GM21576 (cell line): ENCODE measurements around the gene GRIN2C.

ENCODE experiments used
- ATAC-seq: cut with Tn5 transposase; IDR thresholded peaks from one replicate; pipeline ENCODE4 v1.9.1; 2021; ENCODE audit warnings: mild to moderate bottlenecking, moderate library complexity; ENCODE audit not compliant: unreplicated experiment

GRIN2C gene

DNA sequence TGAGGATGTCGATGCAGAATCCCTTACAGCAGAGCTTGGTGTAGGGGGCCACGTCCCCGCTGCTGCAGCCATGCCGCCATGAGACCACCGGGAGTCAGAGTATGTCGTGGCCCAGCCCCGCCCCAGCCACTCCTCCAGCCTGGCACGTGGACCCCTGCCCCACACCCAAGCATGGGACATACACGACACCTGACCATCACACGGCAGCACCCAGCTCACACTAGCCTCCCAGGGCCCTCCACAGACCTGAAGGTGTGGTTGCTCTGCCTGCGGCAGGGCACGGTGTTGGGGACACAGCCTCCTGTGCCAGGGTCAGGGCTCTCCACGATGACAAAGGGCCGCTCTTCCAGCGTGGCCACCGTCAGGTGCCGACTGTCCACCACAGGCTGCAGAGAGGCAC lies 9.4 kb downstream of the GRIN2C start:
- no peak for ATAC-seq

GRCh38 chr17:74848656-74849399 lies 10.9 kb downstream of the GRIN2C start:
- ATAC-seq: no peak

DNA sequence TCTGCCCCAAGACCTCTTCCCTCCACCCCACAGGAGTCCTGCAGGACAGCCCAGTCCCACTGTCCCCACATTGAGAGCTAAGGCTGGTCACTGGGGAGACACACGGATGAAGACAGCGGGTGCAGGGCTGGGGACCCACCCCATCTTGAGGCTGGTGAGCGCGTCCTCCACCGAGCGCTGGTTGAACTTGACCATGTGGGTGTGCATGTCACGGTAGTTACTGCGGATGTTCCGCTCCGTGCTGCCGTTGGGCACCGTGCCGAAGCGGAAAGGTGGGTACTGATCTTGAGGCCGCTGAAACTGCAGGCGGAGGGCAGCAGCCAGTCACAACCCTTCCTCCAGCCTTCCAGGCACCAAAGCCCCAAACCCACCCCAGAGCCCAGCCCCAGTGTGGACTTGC lies 13.1 kb downstream of the GRIN2C start:
- no peak for ATAC-seq

DNA sequence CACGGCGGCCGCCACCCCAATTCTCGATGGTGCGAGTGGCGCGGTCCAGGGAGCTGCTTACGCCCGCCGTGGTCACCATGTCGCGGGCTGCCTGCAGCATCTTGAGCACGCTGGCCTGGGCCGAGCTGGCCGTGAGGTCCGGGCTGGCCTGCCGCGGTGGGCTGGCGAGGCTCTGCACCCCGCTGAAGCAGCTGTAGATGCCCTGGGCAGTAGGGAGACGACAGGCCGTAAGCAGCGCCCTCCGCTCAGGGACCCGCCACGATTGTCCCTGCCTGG lies 16.4 kb downstream of the GRIN2C start:
- ATAC-seq: no peak

- no peak for ATAC-seq
Observed at GRCh38 chr17:74842599-74843351, 16.9 kb downstream of the GRIN2C start.

DNA sequence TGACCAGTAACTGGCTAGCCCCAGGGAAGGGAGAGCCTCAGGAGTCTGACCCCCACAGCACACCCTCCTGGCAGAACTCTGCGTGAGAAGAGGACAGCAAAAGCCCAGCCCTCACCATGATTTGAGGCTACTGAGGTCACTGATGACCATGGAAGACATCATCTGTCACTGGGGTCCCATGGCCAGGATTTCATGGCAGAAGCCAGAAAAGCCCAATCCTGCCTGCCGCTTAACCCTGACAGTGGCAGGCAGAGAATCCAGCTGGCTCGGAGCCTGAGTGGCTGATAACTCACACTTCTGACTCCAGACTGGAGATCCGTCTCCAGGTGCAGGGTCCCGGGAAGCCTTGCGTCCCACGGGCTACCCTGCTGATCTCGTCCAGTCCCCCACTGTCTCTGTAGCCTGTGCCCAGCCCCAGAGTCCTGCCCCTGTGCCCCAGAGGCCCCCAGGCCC lies 17.5 kb downstream of the GRIN2C start:
- no peak for ATAC-seq

- ATAC-seq: no peak
Observed at GRCh38 chr17:74840989-74841666, 18.6 kb downstream of the GRIN2C start.

DNA sequence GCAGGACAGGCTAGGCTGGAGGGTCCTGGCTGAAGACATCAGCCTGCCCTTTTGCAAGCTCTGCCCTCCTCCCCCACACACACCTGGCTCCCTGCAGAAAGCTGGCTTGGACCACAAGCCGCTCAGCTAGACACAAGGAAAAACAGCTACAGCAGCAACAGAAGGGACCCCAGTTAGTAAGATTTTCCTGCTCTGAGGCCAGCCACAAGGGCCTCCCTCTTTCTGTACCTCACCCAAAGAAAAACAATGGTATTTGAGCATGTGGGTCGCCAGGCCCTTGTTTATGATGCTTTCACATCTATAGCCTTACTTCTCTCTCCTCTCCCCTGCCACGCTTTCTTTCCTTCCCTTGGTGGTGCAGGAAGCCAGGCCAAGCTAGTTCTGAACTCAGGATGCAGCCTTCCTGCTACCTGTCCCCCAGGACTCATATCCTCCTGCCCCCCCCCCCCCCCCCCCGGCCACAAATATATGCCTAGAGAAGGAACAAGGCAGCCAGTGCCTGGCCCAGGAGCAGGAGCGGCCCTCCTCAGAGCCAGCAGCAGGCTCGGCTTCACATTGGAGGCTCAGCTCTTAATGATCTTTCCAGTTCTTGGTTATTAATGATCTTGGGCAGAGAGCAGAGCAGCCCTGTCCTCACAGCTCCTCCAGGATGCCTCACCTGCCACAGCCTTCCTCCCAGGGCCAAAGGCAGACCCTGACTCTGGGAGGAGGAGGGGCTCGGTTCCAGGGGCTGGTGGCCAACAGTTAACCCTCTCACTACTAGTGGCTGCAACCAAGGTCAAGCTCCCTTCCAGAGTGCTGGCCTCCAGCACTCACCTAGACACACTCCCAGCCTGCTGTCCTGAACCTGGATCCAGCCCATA lies 19.5 kb downstream of the GRIN2C start:
- no peak for ATAC-seq

DNA sequence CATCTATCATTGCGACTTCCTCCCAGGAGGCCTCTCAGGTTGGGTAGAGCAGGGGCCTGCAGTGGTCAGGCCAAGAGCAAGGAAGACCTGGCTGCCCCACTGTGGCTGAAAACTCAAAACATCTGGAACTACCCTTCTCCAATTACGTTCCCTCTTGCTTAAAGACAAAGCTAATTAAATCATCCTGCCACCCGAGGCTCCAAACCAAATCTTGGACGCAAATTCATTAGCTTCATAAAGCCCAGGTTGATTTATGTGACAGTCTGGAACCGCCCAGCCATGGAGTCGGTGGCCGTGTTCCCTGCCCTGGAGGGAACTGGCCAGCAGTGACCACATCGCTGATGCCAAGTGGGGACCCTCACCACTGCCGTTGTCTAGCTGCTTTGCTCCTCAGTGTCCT lies 21.4 kb downstream of the GRIN2C start:
- ATAC-seq: no peak

- ATAC-seq: no peak
Observed at GRCh38 chr17:74836691-74837467, 22.8 kb downstream of the GRIN2C start.

- ATAC-seq: no peak
Observed at GRCh38 chr17:74836191-74836590, 23.5 kb downstream of the GRIN2C start.

DNA sequence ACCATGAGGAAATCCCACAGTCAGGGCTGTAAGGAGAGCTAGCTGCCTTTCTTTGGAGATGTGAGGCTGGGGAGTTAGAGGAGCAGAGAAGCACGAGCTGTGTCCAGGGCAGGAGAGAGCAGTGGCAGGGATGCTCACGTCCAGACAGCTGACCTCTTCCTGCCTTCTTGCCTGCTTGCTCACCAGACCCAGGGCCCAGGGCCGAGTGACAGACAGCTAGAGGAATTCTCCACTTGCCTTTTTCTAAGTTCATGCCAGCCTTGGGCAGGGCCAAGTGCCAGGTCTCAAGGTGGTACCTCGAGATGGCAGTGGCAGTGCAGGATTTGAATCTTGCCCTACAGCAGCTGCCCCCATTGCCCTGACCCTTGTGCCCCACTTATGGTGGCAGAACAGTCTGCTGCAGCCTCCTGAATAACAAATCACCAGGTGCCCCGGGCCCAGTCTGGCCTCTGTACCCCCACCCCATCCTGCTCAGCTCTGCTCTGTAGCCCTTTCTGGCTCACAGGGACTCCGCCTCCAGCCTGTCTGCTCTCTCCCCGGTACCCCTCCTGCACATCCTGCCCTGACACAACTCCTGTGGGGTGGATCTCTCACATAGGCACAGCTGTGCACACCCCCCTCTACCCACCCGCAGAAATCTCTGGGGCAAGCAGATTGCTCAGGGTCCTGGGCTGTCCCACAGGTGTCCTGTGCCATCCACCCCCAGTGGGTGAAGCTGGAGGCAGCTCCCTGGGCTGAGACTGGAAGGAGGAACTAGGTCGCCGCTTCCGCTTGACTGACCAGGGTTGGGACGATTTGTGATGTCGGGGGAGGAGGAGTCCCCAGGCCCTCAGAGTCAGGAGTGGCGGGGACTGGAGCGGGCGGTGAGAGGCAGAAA lies 25.9 kb downstream of the GRIN2C start:
- no peak for ATAC-seq

- no peak for ATAC-seq
Observed at GRCh38 chr17:74832421-74832820, 27.3 kb downstream of the GRIN2C start.

DNA sequence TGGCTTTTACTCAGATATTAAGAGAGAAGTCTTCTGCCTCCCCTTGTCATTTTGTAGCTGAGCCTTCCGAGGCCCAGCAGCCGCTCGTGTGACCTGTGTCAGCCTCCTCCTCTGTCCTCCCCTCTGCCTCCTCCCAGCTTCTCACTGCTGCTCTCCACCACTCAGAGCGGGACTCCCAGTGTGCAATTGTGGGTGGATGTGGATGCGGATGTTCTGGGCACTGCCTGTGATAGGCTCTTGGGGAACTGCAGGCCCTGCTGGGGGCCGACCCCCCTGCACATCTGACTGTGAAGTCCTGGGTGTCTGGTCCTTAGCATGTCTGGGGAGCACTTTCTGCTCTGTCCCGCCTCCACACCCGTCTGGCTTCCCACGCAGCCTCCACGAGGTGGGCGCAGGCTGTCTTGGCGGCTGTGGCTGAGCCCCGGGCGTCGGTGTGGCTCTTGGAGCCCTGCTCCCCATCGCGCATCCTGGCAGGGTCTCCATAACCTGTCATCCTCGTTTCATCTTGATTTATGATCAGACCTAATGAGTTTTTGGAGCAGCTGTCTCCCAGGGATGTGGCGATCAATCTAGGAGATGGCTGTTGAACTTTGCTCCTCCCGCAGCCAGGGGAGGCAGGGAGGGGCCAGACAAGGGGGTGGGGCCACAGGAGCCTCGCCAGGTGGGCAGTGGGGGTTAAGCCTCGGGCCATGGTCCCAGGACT lies 28.1 kb downstream of the GRIN2C start:
- no peak for ATAC-seq

GRCh38 chr17:74830861-74831260 lies 28.8 kb downstream of the GRIN2C start:
- no peak for ATAC-seq

DNA sequence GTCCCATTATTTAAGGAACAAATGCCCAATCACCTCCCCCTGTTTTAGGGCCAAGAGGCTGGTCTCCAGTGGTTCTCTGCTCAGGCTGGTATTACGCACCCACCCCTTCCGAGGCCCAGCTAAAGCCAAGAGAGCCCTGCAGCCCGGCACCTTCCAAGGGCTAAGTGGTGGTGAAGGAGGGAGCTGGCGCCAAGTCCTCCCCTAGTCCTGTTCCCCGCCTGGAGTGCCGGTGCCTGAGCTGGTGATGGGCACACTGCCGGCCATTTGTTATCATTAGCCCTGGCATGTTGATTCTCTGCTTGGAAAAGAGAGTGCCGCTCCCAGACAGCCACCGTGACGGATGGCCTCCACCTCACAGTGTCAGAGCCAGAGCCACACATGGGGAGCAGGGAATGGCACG lies 31.9 kb downstream of the GRIN2C start:
- no peak for ATAC-seq

DNA sequence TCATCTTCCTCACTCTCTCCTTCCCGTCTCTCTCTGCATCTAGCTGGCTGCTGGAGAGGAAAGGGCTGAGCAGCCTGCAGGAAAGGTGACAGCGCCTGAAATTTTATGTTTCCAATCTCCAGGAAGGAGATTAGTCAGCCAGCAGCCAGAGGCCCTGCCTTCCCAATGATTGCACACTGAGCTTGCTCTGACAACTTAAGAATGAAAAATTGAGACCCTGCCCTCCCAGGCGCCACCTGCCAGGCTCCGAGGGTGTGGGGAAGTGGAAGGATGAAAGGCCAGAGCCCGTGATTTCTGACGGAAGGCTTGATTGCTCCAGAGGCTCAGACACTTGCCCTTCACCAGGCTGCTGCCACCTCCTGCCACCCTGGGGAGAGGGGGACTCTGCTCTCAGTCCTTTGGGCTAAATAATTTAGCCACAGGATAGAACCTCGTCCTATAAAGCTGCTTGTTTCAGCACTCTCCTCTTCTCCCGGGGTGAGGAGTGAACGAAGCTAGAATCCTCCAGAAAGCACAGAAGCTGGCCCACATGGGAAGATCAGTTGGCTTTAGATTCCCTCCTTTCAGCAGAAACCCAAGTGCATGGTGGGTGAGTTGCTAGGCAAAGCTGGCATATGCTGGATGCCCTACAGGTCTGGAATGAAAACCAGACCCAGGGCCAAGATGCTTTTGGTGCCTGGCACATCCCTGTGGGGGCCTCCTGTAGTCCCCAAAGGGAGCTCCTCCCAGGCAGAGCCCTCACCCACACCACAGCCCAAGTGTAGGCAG lies 33.5 kb downstream of the GRIN2C start:
- ATAC-seq: no peak
